Measurements from ENCODE around the gene NDUFAF7.

The NDUFAF7 gene

GRCh38 chr2:37226863-37227262, 4.6 kb upstream of the NDUFAF7 start:
- no peaks in the 10 kb centered on the region for H3K27me3 ChIP-seq (ENCODE audit: insufficient read depth, low read length)
- no peak for TF ChIP-seq EZH2 (IDR thresholded peaks at IDR 0.05; ENCODE audit: borderline replicate concordance, low read length)
- no peak for TF ChIP-seq CTCF (IDR thresholded peaks at IDR 0.05; ENCODE audit: low read length)
- no peak overlapping the region for H2AFZ ChIP-seq (ENCODE audit: low read length)
- peaks cover 62% of the 10 kb centered on the region for H3K36me3 ChIP-seq (ENCODE audit: insufficient read depth, low read length)
- H3K4me3 ChIP-seq (ENCODE audit: low read depth, low read length, poor library complexity, severe bottlenecking): no peak overlapping the region
- no peaks in the 10 kb centered on the region for H4K20me1 ChIP-seq (ENCODE audit: insufficient read depth, low read length)
- peaks cover 72% of the 10 kb centered on the region for H3K79me2 ChIP-seq (ENCODE audit: insufficient read depth, low read length)
- no peaks in the 10 kb centered on the region for H3K9me3 ChIP-seq (ENCODE audit: low read length)
- no peak overlapping the region; the same call in 1 of the 2 replicates for H3K4me2 ChIP-seq (ENCODE audit: low read length)
- H3K27ac ChIP-seq (ENCODE audit: low read depth, low read length, poor library complexity, severe bottlenecking): no peak overlapping the region
- H3F3A ChIP-seq (ENCODE audit: insufficient read depth, low read length): no peaks in the 10 kb centered on the region
- no peak overlapping the region for H3K9ac ChIP-seq (ENCODE audit: low read length)
- no peaks in the 10 kb centered on the region for H3K9me2 ChIP-seq (ENCODE audit: low read depth, low read length)
- peaks cover 31% of the 10 kb centered on the region for H3K4me1 ChIP-seq (ENCODE audit: insufficient read depth, low read length, severe bottlenecking)

- H2AFZ ChIP-seq (ENCODE audit: low read length): no peak overlapping the region
- no peak overlapping the region for H3K9ac ChIP-seq (ENCODE audit: low read length)
- TF ChIP-seq EZH2 (IDR thresholded peaks at IDR 0.05; ENCODE audit: borderline replicate concordance, low read length) (no peak), CTCF (IDR thresholded peaks at IDR 0.05; ENCODE audit: low read length) (no peak)
- H3K9me2 ChIP-seq (ENCODE audit: low read depth, low read length): no peaks in the 10 kb centered on the region
- no peaks in the 10 kb centered on the region for H3F3A ChIP-seq (ENCODE audit: insufficient read depth, low read length)
- no peak overlapping the region for H3K27ac ChIP-seq (ENCODE audit: low read depth, low read length, poor library complexity, severe bottlenecking)
- H3K79me2 ChIP-seq (ENCODE audit: insufficient read depth, low read length): peaks cover 91% of the 10 kb centered on the region
- peaks cover 43% of the 10 kb centered on the region for H3K36me3 ChIP-seq (ENCODE audit: insufficient read depth, low read length)
- H3K9me3 ChIP-seq (ENCODE audit: low read length): no peaks in the 10 kb centered on the region
- H3K4me3 ChIP-seq (ENCODE audit: low read depth, low read length, poor library complexity, severe bottlenecking): no peak overlapping the region
- H3K27me3 ChIP-seq (ENCODE audit: insufficient read depth, low read length): no peaks in the 10 kb centered on the region
- no peaks in the 10 kb centered on the region for H4K20me1 ChIP-seq (ENCODE audit: insufficient read depth, low read length)
- H3K4me1 ChIP-seq (ENCODE audit: insufficient read depth, low read length, severe bottlenecking): peaks cover 44% of the 10 kb centered on the region
- H3K4me2 ChIP-seq (ENCODE audit: low read length): no peak overlapping the region
Measured at GRCh38 chr2:37228788-37229187, 2.7 kb upstream of the NDUFAF7 start.

DNA sequence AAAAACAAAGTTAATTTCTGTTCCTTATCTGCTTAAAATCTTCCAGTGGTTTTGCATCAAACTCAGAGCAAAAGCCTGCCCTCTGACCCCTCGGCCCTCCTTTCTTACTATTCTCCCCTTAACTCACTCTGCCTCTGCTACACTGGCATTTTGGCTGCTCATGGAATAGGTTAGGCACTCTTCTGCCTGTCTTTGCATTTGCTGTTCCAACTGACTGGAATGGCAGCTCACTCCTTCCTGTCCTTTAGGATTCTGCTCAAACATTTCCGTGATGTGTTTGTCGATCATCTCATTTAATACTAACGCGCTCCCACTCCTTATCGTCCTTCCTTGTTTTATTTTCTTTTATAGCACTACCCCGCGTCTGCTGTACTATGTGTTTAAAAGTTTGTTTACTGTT, 877 bp upstream of the NDUFAF7 start:
- Histone ChIP-seq H3K4me2 (ENCODE audit: low read length) (peak overlapping the region; percentile 98), H2AFZ (ENCODE audit: low read length) (no peak overlapping the region), H3K27me3 (ENCODE audit: insufficient read depth, low read length) (no peaks in the 10 kb centered on the region), H3K36me3 (ENCODE audit: insufficient read depth, low read length) (peaks cover 39% of the 10 kb centered on the region), H3K9ac (ENCODE audit: low read length) (peak overlapping the region; percentile 95), H3K27ac (ENCODE audit: low read depth, low read length, poor library complexity, severe bottlenecking) (no peak overlapping the region), H3F3A (ENCODE audit: insufficient read depth, low read length) (no peaks in the 10 kb centered on the region), H3K79me2 (ENCODE audit: insufficient read depth, low read length) (peaks cover 88% of the 10 kb centered on the region), H3K9me3 (ENCODE audit: low read length) (no peaks in the 10 kb centered on the region), H3K4me1 (ENCODE audit: insufficient read depth, low read length, severe bottlenecking) (peaks cover 44% of the 10 kb centered on the region), H3K4me3 (ENCODE audit: low read depth, low read length, poor library complexity, severe bottlenecking) (peak overlapping the region; percentile 78), H3K9me2 (ENCODE audit: low read depth, low read length) (no peaks in the 10 kb centered on the region), H4K20me1 (ENCODE audit: insufficient read depth, low read length) (no peaks in the 10 kb centered on the region)
- no peak for TF ChIP-seq EZH2 (IDR thresholded peaks at IDR 0.05; ENCODE audit: borderline replicate concordance, low read length)
- no peak for TF ChIP-seq CTCF (IDR thresholded peaks at IDR 0.05; ENCODE audit: low read length)
